ENCODE data around the gene CHD2.

GRCh38 chr15:93058128-93058527, 158.0 kb downstream of the CHD2 start:
- no peak for TF ChIP-seq CTCF (IDR thresholded peaks at IDR 0.05; ENCODE audit: insufficient read depth, low read depth, low read length)
- TF ChIP-seq EZH2 (IDR thresholded peaks at IDR 0.05; ENCODE audit: insufficient read depth, low read length) = no peak

Data from astrocyte (in vitro differentiated cells and primary cell).